ENCODE results near the gene RIC8B. TPM values are rescaled to one million over a fixed set of nuclear protein-coding genes. Genes with fewer than 3 reads are reported as not detected.

RIC8B gene
- total and polyA plus RNA-seq, 2 of the 8 experiments (the other 6 are each of a cell fraction or from before 2014, with no cell fraction given): 8.2 to 25.3 TPM

DNA sequence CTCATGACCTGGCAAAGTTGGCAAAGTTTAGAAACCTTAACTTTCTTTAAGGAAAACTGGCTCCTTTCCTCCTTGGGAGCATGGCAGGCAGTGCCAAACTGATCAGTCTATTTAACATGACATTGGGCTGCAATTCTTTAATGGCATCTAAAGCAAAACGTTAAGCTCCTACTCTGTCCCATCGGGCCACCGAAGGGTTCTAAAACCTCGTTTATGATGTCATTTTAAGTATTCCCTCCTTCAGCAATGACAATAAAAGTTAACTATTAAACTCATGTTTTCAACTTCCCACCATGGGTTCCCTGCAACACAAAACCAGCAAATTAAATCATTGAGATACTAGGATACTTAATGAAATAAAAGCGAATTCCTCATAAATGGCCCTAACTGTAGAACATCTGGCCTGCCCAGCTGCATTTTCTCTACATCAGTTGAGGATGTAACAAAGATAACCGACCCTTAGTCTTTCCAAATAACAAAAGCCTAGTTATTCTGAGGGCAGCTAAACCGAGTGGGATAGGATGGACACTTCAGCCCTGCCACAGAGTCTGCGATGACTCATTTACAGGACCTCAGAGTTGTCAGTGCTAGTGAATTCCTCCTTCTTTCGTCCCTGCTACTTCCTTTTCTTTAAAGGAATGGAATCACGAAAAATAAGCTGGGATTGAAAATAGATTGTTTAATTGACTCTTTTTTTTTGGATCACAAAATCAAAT is 34.5 kb upstream of the RIC8B start:
- no peak for TF ChIP-seq EGR1 (IDR thresholded peaks at IDR 0.05; ENCODE audit: borderline replicate concordance, low read depth, low read length)
- peak; percentile 53; the same call in 1 of the 2 replicates for TF ChIP-seq JUND (IDR thresholded peaks at IDR 0.05; ENCODE audit: low read length)
- H4K91ac ChIP-seq (replicated peaks; ENCODE audit: insufficient read length, low read length): no peak overlapping the region
- 72% methylated on average over 10 of the region's 10 CpGs; no CpG with 5 or more reads in 1 of the 2 experiments for WGBS, 2 experiments (ENCODE audit: extremely low coverage in 1 of 2, insufficient coverage in 1 of 2, insufficient read length in 1 of 2, insufficient replicate concordance in 2 of 2, low coverage in 1 of 2, low lambda C conversion rate in 2 of 2, missing lambda C conversion rate in 1 of 2)
- H2AK5ac ChIP-seq (ENCODE audit: low read depth, low read length): no peak overlapping the region
- POLR2A ChIA-PET (ENCODE audit: partially characterized antibody): interaction anchor here (0.7 to 1.3 kb wide), 5 partner anchors 22 to 31 kb away, joined by 3 to 4 read pairs (median 3); no protein-coding TSS in a partner anchor
- no peak overlapping the region for H3K9ac ChIP-seq (replicated peaks in 1 of 4; ENCODE audit: extremely low read depth in 1 of 4, low read depth in 3 of 4, low read length in 3 of 4)
- H3K27ac ChIP-seq (ENCODE audit: low read depth, low read length): no peak overlapping the region
- H3K23ac ChIP-seq (ENCODE audit: insufficient read length): no peak overlapping the region
- H2BK12ac ChIP-seq (ENCODE audit: low read depth, low read length): no peak overlapping the region
- H4K8ac ChIP-seq (ENCODE audit: extremely low read depth, insufficient read depth, low read length): no peak overlapping the region
- H3K18ac ChIP-seq (ENCODE audit: extremely low read depth, low read length): no peak overlapping the region
- no peak overlapping the region for H3K4me2 ChIP-seq (ENCODE audit: insufficient read depth in 1 of 2, low read depth in 2 of 2, low read length in 2 of 2)
- H3K4ac ChIP-seq (replicated peaks; ENCODE audit: insufficient read length, low read depth, low read length): no peak overlapping the region
- H3K79me2 ChIP-seq (ENCODE audit: control insufficient read depth in 1 of 2, insufficient read depth in 2 of 2, low read length in 2 of 2): no peaks in the 10 kb centered on the region
- H3K4me3 ChIP-seq (ENCODE audit: extremely low read depth in 1 of 4, insufficient read depth in 2 of 4, low read depth in 3 of 4, low read length in 4 of 4): no peak overlapping the region
- H3K14ac ChIP-seq (ENCODE audit: insufficient read length): no peak overlapping the region
- H2BK5ac ChIP-seq (ENCODE audit: low read depth, low read length): no peak overlapping the region
- no peaks in the 10 kb centered on the region for H3K9me3 ChIP-seq (ENCODE audit: insufficient read depth in 2 of 2, low read depth in 1 of 2, low read length in 1 of 2)
- FAIRE-seq (no peak), DNase-seq (ENCODE audit: low read depth in 1 of 2, low spot score in 2 of 2) (no peak)
- H3K56ac ChIP-seq (replicated peaks; ENCODE audit: insufficient read length, low read depth, low read length): no peak overlapping the region
- H3K79me1 ChIP-seq (ENCODE audit: low read depth, low read length): no peaks in the 10 kb centered on the region
- H2AFZ ChIP-seq (ENCODE audit: low read length): no peak overlapping the region
- CTCF ChIA-PET (ENCODE audit: partially characterized antibody): interaction anchor here (0.6 to 4.1 kb wide), 9 partner anchors 12 to 155 kb away, joined by 3 to 15 read pairs (median 4); no protein-coding TSS in a partner anchor
- no peak overlapping the region for H4K5ac ChIP-seq (ENCODE audit: insufficient read length, low read depth, low read length)
- H3K23me2 ChIP-seq (ENCODE audit: low read depth, low read length): no peaks in the 10 kb centered on the region
- H2BK20ac ChIP-seq (ENCODE audit: low read length): no peak overlapping the region
- no peak overlapping the region for H2BK15ac ChIP-seq (ENCODE audit: low read length)
- H3K36me3 ChIP-seq (ENCODE audit: control insufficient read depth in 2 of 4, insufficient read depth in 4 of 4, low read length in 3 of 4): no peaks in the 10 kb centered on the region
- H4K20me1 ChIP-seq (replicated peaks in 1 of 2; ENCODE audit: control insufficient read depth in 1 of 2, insufficient read depth in 2 of 2, low read length in 2 of 2): no peaks in the 10 kb centered on the region
- H3K4me1 ChIP-seq (replicated peaks in 1 of 4; ENCODE audit: control insufficient read depth in 3 of 4, insufficient read depth in 4 of 4, low read length in 3 of 4): peaks cover 0 to 16% (median 12%) of the 10 kb centered on the region in 4 experiments; a peak in 6 of 7 replicates
- H2BK120ac ChIP-seq (replicated peaks; ENCODE audit: low read depth, low read length): no peak overlapping the region
- no peaks in the 10 kb centered on the region for H3K27me3 ChIP-seq (replicated peaks in 1 of 4; ENCODE audit: control insufficient read depth in 3 of 4, extremely low read depth in 1 of 4, insufficient read depth in 3 of 4, low read length in 3 of 4)
